BJ (cell line): ENCODE results near the gene USP36. TPM values are rescaled to one million over a fixed set of nuclear protein-coding genes. Genes with fewer than 3 reads are reported as not detected.
A peak's percentile ranks its signal among the peaks of the same experiment; 100 is the strongest.

Source experiments
- CTCF ChIA-PET: fragments of 350-600 bp; formaldehyde crosslinking; extraction: SDS; loops from one replicate; lab custom pipeline; 2021; ENCODE audit warnings: antibody characterized with exemption, inconsistent platforms; lab: Yijun Ruan, JAX
- POLR2A ChIA-PET: fragments of 300-600 bp; sonication (Branson Sonifier 250); formaldehyde crosslinking; extraction: SDS; loops from one replicate; lab custom pipeline; 2021; ENCODE audit warnings: antibody characterized with exemption; lab: Charles Lee
- DNase-seq: peaks from one replicate; pipeline ENCODE4 v3.0.0-alpha.2; 2011; ENCODE audit warnings: low read depth
- H3K27me3 ChIP-seq: 2 replicates; pipeline ENCODE4 v1.6.0; 2011; ENCODE audit warnings: low read length; ENCODE audit not compliant: control insufficient read depth, insufficient read depth
- H3K36me3 ChIP-seq: 2 replicates; pipeline ENCODE4 v1.5.1; 2011; ENCODE audit warnings: low read length; ENCODE audit not compliant: control insufficient read depth, insufficient read depth
- H3K4me3 ChIP-seq: 2 replicates; pipeline ENCODE4 v1.5.1; 2011; ENCODE audit warnings: low read depth, mild to moderate bottlenecking, control low read depth, low read length
- CTCF ChIP-seq: IDR thresholded peaks from 2 replicates; pipeline ENCODE4 v1.5.1; 2011; ENCODE audit warnings: low read depth, mild to moderate bottlenecking, control low read depth, inconsistent platforms, low read length, moderate library complexity; ENCODE audit not compliant: insufficient read depth
- polyA plus RNA-seq: library from polyadenylated mRNA; depleted of rRNA; stranded (reverse); fragments of >200 nt; gene quantifications from 2 replicates; pipeline ENCODE4 v1.2.3, GENCODE V29; 2011

USP36 gene
- polyA plus RNA-seq, 1 experiment, result 22.1 TPM

GRCh38 chr17:78838574-78839005, 2.0 kb downstream of the USP36 start:
- TF ChIP-seq CTCF, result no peak
- Histone ChIP-seq H3K4me3 (peak overlapping the region; percentile 83; the same call in 1 of the 2 replicates), H3K27me3 (no peaks in the 10 kb centered on the region), H3K36me3 (peaks cover 20% of the 10 kb centered on the region)
- ChIA-PET POLR2A (no interaction called here), CTCF (interaction anchor here (1.7 kb wide), 1 partner anchor 133 kb away, joined by 5 read pairs; no protein-coding TSS in a partner anchor)
- DNase-seq, result no peak

GRCh38 chr17:78836420-78837021, 4.1 kb downstream of the USP36 start:
- DNase-seq, result no peak
- POLR2A ChIA-PET, result no interaction called here
- CTCF ChIA-PET, result interaction anchor here (1.2 to 1.5 kb wide), 2 partner anchors 14 to 134 kb away, joined by 4 to 6 read pairs; no protein-coding TSS in a partner anchor
- H3K36me3 ChIP-seq, result peaks cover 28% of the 10 kb centered on the region
- TF ChIP-seq CTCF, result no peak
- no peaks in the 10 kb centered on the region for H3K27me3 ChIP-seq
- H3K4me3 ChIP-seq, result no peak overlapping the region

GRCh38 chr17:78834571-78834970, 6.0 kb downstream of the USP36 start:
- CTCF ChIA-PET, result no interaction called here
- Histone ChIP-seq H3K36me3 (peaks cover 33% of the 10 kb centered on the region), H3K4me3 (no peak overlapping the region), H3K27me3 (no peaks in the 10 kb centered on the region)
- no peak for DNase-seq
- no peak for TF ChIP-seq CTCF
- POLR2A ChIA-PET, result no interaction called here

- DNase-seq, result no peak
- peaks cover 36% of the 10 kb centered on the region for H3K36me3 ChIP-seq
- no peaks in the 10 kb centered on the region for H3K27me3 ChIP-seq
- ChIA-PET POLR2A (no interaction called here), CTCF (interaction anchor here (1.4 kb wide), 1 partner anchor 9 kb away, joined by 5 read pairs; no protein-coding TSS in a partner anchor)
- no peak for TF ChIP-seq CTCF
- H3K4me3 ChIP-seq, result no peak overlapping the region
These were observed 8.1 kb downstream of the USP36 start for GRCh38 chr17:78832541-78832810.

- ChIA-PET CTCF (interaction anchor here (0.7 to 1.4 kb wide), 4 partner anchors 8 to 1036 kb away, joined by 3 to 5 read pairs (median 4); no protein-coding TSS in a partner anchor), POLR2A (interaction anchor here (0.6 kb wide), 1 partner anchor 934 kb away, joined by 3 read pairs; no protein-coding TSS in a partner anchor)
- H3K27me3 ChIP-seq, result no peaks in the 10 kb centered on the region
- peaks cover 37% of the 10 kb centered on the region for H3K36me3 ChIP-seq
- no peak overlapping the region for H3K4me3 ChIP-seq
- DNase-seq, result no peak
- TF ChIP-seq CTCF, result no peak
These were observed 8.7 kb downstream of the USP36 start for GRCh38 chr17:78831688-78832540.
